NCI-H2196 treated with DMSO at 0.1 percent for 48 hours (cell line): Measurements from ENCODE around the gene PICALM.

Experiments
- DNase-seq: peaks from one replicate; lab custom pipeline; 2025; ENCODE audit not compliant: unreplicated experiment; lab: John Stamatoyannopoulos, UW

The PICALM gene

DNA sequence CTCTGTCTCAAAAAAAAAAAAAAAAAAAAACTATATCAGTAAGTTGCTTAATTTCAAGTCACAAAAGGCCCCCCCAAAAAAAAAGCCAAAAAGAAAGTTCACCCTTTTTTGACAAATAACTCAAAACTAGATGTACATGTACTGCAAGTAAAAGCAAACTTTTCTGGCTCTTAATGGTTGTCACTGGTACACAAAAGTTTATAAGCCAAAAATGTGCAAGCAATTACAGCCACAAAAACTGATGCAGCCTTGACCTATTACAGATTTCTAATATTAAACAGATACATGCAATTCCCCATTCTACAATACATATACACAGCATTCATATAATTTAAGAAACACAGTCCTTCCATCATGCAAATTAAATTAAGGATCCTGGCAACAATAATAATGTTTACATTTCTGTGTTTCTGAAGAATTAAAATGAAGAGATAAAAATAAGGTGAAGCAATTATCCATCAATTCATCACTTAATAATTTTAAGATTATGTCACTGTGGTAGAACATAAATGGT lies 18.6 kb downstream of the PICALM start:
- no peak for DNase-seq

DNA sequence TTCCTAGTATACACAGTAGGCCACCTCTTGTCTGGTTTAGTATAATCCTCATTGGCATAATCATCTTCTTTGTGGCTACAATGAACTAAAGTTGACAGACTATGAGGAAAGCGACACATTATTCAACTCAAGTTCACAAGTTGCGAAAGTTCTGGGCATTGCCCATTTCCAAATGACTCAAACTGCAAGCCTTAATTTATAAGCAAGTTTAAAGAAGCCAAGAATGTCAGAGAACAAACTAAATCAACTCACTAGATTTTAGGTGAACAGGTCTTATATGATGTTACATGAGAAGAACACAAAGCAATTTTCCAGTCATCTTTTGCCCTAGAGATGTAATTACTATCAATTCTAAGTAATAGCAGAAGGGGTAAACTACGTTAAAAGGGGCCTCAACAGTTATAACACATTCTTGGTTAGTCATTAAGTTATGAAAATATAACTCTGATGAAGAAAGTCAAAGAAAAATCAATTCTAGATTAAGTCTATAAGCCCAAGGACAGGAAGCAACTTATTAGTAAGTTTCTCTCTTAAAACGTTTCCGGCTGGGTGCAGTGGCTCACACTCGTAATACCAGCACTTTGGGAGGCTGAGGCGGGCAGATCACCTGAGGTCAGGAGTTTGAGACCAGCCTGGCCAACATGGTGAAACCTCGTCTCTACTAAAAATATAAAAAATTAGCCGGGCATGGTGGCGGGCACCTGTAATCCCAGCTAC lies 21.5 kb downstream of the PICALM start:
- no peak for DNase-seq

DNA sequence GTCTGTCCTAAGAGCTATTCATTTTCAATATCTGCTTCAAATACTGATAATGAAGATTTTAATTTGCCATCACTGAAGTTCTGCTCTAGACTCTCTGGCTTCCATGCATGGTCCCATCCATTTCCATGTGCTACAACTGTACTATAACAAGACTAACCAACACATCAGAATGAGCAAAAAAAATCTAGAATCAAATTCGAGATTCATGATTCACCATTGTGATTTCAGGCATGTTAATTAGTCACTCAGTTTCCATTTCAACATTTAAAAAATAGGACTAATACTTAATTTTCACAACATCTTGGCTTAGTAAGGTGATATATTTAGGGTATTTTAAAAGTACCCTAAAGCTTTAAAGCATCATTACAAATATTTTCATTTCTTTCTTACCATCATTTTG lies 22.8 kb downstream of the PICALM start:
- no peak for DNase-seq

DNA sequence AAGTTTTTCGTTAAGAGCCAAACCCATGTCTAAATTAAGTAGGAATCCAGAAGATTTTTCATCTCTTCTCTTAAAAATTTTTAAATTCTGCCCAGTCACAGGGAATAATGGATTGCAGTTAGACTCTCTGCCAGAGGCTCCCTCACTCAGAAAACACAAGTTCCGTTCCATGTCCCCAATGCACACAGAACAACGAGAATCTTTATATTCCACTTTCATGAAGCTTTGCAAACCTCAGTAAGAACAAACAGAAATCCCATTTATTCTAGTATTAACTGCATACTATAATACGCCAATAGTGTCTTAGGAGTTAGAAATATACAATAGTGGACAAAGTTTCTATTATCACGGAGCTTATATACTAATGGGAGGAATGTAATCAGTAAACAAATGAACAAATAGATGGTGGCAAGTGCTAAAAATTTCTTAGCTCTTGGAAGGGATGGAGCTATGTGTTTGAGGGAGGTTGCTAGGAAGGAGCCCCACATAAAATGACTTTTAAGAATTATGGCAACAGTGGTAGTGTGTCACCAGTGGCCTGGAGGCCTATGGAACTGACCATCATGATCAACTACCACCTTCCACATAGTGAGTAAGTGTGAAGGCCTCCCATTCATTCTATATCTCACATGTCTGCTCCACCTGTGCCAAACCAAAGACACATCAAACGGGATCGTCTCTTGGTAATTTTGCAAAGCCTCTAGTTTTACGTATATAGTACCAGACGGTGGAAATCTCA lies 24.9 kb downstream of the PICALM start:
- DNase-seq, result no peak

DNA sequence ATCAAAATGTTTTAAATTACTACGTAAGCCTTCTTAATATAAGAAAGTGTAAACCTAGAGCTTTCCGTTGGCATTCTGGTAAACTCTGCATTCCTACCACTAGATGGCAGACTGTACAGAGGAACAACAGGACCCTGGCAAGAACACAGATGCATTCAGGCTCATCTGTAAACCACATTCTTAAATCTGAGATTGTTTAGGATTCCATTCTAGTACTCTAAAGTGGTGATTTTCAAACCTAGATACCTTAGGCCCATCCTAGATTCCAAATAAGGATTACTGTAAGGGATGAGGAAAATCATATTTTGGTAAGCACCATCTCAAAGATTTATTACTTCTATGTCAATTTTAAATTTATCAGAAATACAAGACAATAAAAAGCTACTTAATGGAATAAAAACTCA lies 26.9 kb downstream of the PICALM start:
- peak; percentile 53 for DNase-seq

DNA sequence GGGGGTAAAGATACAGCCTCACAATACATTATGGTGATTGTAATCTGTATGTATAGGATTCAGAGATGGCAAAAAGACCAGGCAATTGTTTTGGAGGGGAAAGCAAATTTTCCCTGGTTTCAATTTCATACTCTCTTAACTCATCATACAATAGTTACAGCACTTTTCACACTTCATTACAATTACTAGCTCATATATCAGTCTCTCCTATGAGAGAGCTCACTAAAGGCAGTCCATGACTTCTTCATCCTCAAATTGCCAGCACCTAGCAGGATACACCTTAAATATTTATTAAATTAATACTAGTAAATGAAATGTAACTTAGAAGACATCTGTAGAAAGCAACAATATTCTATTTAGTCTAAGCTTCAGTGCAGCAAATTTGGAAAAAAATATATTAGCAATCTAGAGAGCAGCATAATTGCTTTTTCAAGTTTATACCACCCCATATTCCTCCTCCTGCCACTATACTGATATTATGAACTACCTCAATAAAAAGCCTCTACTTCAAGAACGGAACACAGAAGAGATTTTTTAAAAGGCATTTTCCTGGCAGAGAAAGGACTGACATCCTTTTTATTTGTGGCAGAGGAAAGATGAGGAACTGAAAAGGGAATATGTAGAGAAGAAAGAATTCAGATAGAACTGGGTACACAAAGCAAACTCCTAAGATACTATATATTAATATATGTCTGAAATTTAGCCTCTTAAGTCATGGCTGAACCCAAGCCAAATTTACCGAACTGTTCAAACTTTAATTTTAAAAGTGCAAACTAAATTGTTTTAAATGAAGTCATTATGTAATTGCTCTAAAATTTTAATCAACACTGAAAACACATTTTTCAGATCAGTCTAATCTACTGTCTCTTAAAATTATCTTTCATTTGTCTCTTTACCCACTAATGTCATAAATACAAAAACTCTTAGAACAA lies 27.7 kb downstream of the PICALM start:
- no peak for DNase-seq

DNA sequence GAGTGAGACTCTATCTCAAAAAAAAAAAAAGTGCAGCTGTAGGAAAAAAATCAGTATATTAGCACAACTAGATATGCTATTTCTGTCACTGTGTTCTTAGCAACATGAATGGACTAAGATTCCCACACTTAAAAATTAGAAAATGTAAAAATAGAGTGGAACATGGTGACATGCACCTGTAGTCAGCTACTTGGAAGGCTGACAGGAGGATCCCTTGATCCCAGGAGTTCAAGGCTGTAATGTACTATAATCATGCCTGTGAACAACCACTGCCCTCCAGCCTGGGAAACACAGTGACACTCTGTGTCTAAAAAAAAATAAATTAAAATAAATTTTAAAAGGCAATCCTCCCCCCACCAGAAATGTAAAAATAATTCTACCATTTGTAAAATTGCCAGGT lies 29.8 kb downstream of the PICALM start:
- DNase-seq, result no peak

DNA sequence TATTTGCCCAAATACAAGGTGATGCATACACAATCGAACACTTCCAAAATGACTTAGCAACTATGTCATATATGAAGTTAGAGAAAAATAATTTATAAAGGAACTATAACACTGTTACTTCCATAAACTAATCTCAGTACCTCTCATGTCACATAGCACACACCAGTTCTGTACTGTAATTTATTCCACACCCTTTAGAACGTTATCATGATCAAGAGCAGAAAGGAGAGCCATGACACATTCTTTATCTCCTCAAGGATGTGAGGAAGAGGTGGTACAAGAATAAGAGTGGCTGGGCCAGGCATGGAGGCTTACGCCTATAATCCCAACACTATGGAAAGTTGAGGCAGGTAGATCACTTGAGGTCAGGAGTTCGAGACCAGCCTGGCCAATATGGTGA lies 31.1 kb downstream of the PICALM start:
- DNase-seq, result no peak

DNA sequence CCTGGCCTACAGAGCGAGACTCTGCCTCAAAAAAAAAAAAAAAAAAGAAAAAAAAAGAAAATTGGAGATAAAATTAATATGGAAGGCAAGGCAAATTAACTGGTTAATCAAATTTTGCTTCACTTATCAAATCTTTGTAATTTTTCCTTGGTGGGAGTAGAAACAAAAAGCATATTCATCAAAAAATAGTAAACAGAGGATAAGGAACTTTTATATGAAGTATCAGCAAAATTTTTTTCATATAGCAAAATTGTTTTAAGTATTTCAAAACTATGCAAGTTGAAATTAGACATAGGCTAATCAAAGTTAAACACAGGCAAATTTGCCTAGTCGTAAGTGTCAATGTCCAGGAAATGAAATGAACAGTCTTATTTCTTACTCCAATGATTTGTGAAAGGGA lies 33.0 kb downstream of the PICALM start:
- DNase-seq, result no peak

DNA sequence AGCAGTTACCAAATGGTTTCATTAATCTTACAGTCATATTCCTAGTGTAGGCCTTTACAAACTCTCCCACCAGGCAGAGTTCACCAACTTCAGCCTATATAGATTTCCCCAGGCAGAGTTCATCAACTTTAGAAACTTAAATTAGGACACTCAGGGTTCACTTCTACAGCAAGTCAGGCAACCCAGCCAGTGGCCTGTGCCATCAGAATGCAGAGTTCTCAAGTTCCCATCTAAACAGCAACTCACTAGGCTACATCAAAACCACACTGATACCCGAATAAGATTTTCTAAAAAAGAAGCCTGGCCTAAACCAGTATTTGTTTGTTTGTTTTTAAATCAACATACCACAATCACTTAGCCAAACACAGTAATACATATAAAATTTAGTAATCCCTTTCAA lies 33.7 kb downstream of the PICALM start:
- no peak for DNase-seq

DNA sequence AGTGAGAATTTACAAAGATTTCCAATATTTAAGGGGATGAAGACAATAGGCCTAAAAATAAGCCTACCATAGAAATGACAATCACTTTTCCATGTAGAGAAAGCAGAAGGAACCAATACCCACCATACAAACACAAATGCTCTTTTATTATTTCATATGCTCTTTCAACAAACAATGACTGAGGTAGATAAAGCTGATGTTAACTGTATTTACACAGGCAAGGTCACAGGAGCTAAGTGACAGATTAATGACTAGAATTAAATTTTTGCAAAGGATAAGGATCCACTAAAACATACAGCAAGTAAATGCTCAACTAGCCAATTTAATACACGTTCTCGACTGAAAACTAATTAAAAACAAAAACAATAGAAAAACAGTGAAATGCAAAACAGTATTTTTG lies 34.2 kb downstream of the PICALM start:
- DNase-seq, result no peak

DNA sequence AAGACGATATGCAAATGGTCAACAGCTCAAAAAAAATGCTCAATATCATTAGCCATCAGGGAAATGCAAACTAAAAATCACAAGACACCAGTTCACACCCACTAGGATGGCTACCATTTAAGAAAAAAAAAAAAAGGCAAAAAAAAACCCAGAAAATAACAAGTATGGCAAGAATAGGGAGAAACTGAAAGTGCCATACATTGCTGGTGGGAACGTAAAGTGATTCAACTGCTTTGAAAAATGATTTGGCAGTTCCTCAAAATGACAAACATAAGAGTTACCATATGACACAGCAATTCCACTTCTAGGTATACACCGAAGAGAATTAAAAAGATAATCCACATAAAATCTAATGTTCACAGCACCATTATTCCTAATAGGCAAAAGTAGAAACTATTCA lies 47.5 kb downstream of the PICALM start:
- no peak for DNase-seq

DNA sequence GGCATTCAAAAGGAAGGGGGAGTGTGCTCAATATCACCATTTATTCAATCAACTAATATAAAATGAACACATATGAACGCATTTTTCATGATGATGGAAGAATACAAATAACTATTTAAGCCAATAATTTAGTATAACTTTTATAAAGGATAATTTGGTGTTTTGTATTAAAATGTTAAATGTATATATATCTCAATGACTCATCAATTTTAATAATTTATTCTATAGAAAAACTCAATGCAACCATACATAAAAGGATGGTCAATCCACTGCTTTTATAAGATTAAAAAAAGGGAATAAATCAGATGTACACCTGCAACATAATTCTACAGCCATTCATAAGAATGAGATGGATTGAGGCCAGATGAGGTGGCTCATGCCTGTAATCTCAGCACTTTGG lies 50.6 kb downstream of the PICALM start:
- DNase-seq, result no peak

DNA sequence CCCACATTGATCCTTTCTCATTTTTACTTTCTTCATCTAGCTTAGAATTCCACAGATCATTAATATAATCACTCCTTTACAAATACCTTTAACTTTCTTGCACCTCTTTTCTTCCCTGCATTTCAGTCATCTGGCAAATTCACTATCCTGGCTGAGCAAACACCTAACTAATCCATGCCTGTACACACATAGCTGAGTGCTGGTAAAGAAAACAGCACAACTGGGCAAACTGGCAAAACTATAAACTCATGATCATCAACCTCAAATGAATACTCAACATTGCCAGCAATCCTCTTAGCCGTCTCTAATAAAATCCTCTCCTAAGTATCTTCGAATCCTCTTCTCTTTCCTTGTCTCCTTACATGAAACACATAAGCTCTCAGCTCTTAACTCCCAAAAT lies 52.4 kb downstream of the PICALM start:
- DNase-seq, result no peak

DNA sequence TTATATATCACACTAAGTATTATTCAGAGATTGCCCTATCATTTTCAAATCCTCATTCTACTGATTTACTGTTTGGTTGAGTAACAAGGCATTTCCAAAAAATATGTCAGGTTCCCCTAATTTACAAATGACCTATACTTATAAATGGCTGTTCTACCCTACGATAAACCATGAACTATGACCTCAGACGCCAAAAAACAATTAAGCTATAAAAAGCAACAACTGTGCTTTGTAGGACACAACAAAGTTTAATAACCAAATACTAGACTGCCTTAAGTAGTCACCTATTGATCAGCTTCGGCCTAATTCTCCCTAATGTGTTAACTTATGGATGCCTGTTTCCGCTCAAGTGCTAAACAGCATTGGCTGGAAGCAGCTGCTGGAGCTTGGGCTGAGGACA lies 53.2 kb downstream of the PICALM start:
- DNase-seq, result no peak

DNA sequence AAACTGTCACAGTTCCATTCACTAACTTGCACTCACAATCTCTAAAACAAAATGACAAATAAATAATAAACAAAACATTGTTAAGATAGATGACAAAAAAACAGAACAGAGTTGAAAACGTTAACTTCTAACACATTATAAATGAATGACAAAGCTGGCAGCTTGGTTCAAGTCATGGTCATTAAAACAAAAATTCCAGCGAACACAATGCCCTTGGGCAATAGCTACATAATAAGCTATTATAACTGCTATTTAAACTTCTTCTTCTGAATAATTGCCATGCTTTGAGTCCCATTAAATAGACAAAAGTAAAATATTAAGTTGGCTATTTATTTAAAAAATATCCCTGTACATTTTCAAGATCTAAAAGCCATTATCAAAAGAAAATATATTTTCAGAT lies 54.7 kb downstream of the PICALM start:
- no peak for DNase-seq

DNA sequence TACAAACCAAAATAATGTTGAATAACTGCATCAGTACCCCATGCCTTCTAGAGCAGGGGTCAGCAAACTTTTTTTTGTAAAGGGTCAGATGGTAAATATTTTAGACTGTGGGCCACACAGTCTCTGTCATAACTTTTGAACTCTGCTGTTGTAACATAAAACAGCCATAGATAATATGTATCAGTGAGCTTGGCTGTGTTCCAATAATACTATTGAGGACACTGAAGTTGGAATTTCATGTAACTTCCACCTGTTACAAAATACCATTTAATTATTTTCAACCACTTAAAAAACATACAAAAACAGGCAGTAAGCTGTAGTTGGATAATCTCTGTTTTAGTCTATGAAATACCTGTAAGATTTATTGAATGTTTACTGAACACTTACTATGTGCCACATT lies 55.2 kb downstream of the PICALM start:
- DNase-seq, result no peak

DNA sequence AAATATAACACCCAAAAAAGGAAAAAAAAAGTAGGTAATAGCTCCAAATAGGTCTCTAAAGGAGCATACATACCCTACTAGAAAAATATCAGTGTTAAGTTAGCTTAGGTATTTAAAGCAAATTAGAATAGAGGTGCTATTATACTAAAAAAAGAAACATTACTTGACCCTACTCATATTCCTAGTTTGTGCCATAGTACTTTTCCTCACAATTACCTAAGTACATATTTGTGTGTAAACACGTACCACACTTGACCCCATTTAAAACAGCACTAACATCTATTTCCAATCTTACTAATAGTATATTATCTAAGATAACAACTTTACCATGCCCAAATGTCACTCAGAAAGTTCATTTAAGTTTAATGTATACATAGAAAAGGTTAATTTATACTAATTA lies 57.7 kb downstream of the PICALM start:
- no peak for DNase-seq

DNA sequence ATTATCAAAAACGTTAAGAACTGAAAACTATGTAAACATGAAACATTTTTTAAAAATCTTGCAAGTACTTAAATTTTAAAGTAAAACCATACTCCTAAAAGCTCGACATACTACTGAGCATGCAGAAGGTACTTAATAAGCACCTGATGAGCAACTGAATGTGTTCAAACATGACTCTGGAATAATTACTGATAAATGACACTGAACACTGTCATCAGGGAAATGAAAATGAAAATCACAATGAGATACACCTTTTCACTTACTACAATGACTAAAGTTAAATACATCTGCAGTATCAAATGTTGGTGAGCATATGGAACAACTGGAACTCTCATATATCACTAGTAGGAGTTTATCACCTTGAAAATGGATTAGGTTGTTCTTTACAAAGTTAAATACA lies 65.2 kb downstream of the PICALM start:
- no peak for DNase-seq

DNA sequence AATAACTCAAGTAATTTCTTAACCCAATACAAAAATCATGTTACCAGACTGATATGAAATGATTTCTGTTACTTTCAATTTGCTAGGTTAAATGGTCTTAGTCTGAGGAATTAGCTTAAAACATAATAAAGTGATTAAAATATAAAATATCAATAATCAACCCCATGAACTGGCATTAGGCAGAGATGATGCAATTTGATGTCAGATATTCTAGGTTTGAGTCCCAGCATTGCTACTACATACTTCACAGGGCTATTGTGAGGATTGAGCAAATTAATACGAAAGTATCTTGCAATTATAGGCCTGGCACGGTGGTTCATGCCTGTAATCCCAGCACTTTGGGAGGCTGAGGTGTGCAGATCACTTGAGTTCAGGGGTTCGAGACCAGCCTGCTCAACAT lies 66.5 kb downstream of the PICALM start:
- DNase-seq, result no peak

DNA sequence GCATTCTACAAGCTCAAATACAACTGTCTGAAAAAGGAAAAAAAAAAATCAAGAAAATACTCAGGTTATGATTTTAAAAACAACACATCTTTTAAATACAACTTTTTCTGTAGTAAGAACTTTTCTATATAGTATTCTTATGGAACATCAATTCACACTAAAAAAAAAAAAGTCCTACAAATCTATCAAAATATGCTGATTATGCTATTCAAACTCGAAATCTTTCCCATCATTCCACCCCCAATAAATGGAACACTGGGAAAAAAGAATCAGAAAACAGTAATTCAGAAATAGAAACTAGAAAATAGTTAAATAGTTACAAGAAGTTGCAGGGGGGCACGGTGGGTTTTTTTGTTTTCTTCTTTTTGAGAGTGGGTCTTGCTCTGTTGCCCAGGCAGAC lies 77.4 kb downstream of the PICALM start:
- DNase-seq, result no peak

DNA sequence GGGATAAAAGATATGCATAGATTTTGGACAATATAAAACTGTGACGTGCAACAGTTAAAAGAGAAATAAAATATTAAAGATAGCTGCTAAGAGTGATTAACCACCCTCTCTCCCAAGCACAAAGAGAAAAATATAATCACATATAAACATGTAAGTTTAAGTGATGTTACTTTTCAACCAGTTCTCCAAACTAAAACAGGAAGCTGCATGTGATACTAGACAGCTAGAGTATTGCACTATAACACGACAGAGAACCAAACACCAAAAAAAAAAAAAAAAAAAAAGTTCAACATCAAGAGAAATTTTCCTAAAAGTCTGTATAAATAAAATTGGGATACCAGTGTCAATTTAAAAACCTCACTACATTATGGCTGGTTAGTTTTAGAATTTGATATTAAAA lies 79.1 kb downstream of the PICALM start:
- no peak for DNase-seq
